NCI-H128 (cell line): ENCODE results near the gene TBC1D21.

Source experiments
- DNase-seq: peaks from one replicate; lab custom pipeline; 2025; ENCODE audit not compliant: unreplicated experiment; lab: John Stamatoyannopoulos, UW

The TBC1D21 gene

GRCh38 chr15:73873456-73873855 lies at the start of gene TBC1D21:
Gene TBC1D21 (plus strand): TSS chr15:73873564. CDS start chr15:73873710, 146 bp downstream.
- no peak for DNase-seq

- DNase-seq, result no peak
These were observed 46.6 kb upstream of the TBC1D21 start for GRCh38 chr15:73826711-73827251.

GRCh38 chr15:73829523-73829922 lies 43.8 kb upstream of the TBC1D21 start:
- no peak for DNase-seq

GRCh38 chr15:73832657-73833056 lies 40.7 kb upstream of the TBC1D21 start:
- DNase-seq, result no peak

GRCh38 chr15:73836845-73837244 lies 36.5 kb upstream of the TBC1D21 start:
- no peak for DNase-seq

GRCh38 chr15:73838831-73839426 lies 34.4 kb upstream of the TBC1D21 start:
- DNase-seq, result no peak

- DNase-seq, result no peak
These were observed 33.5 kb upstream of the TBC1D21 start for GRCh38 chr15:73839699-73840377.

- no peak for DNase-seq
These were observed 32.6 kb upstream of the TBC1D21 start for GRCh38 chr15:73840771-73841170.

GRCh38 chr15:73841756-73842725 lies 31.3 kb upstream of the TBC1D21 start:
- no peak for DNase-seq

- no peak for DNase-seq
These were observed 29.6 kb upstream of the TBC1D21 start for GRCh38 chr15:73843787-73844186.

- no peak for DNase-seq
These were observed 29.0 kb upstream of the TBC1D21 start for GRCh38 chr15:73844356-73844755.

- no peak for DNase-seq
These were observed 27.9 kb upstream of the TBC1D21 start for GRCh38 chr15:73845507-73845906.

GRCh38 chr15:73845907-73846306 lies 27.5 kb upstream of the TBC1D21 start:
- DNase-seq, result no peak

- no peak for DNase-seq
These were observed 23.7 kb upstream of the TBC1D21 start for GRCh38 chr15:73849641-73850040.

- DNase-seq, result no peak
These were observed 23.1 kb upstream of the TBC1D21 start for GRCh38 chr15:73850228-73850627.

GRCh38 chr15:73851689-73852088 lies 21.7 kb upstream of the TBC1D21 start:
- DNase-seq, result no peak

- DNase-seq, result no peak
These were observed 20.9 kb upstream of the TBC1D21 start for GRCh38 chr15:73852507-73852906.

GRCh38 chr15:73854265-73854664 lies 19.1 kb upstream of the TBC1D21 start:
- no peak for DNase-seq

- no peak for DNase-seq
These were observed 16.7 kb upstream of the TBC1D21 start for GRCh38 chr15:73856458-73857192.

- no peak for DNase-seq
These were observed 16.0 kb upstream of the TBC1D21 start for GRCh38 chr15:73857193-73857920.
